Measurements from ENCODE around the gene PSMD1. TPM values are rescaled to one million over a fixed set of nuclear protein-coding genes. Genes with fewer than 3 reads are reported as not detected.
A peak's percentile ranks its signal among the peaks of the same experiment; 100 is the strongest.

Gene PSMD1
- total and polyA plus RNA-seq, 12 donors: 38.9 to 226 (median 86.3) TPM

DNA sequence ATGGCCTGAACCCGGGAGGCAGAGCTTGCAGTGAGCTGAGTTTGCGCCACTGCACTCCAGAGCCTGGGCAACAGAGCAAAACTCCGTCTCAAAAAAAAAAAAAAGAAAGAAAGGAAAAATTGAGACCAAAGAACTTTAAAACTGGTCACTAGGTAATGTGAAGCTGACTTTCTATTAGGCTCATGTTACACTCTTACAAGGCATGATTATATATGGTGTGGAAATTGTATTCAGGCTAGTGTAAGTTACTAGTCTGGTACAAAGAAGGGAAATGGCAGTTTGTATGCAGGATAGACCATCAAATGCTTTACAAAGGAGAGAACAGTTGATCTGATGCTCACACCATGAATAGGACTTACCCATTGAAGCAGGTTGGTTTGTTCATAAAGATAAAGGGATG, 106.3 kb downstream of the PSMD1 start:
- peaks cover 0 to 23% of the 10 kb centered on the region in 2 donors for H3K36me3 ChIP-seq (replicated peaks in 1 of 2)
- no peaks in the 10 kb centered on the region for H3K9me3 ChIP-seq (replicated peaks in 1 of 3)
- no peak for DNase-seq
- peak overlapping the region in 3 of 5 donors; percentile 38 to 83 (median 72) for H3K27ac ChIP-seq
- H3K27me3 ChIP-seq: no peaks in the 10 kb centered on the region
- 85 to 100% (median 91%) methylated on average over 3 of the region's 3 CpGs for WGBS, 4 donors
- TF ChIP-seq, protein P1, sequence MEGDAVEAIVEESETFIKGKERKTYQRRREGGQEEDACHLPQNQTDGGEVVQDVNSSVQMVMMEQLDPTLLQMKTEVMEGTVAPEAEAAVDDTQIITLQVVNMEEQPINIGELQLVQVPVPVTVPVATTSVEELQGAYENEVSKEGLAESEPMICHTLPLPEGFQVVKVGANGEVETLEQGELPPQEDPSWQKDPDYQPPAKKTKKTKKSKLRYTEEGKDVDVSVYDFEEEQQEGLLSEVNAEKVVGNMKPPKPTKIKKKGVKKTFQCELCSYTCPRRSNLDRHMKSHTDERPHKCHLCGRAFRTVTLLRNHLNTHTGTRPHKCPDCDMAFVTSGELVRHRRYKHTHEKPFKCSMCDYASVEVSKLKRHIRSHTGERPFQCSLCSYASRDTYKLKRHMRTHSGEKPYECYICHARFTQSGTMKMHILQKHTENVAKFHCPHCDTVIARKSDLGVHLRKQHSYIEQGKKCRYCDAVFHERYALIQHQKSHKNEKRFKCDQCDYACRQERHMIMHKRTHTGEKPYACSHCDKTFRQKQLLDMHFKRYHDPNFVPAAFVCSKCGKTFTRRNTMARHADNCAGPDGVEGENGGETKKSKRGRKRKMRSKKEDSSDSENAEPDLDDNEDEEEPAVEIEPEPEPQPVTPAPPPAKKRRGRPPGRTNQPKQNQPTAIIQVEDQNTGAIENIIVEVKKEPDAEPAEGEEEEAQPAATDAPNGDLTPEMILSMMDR (IDR thresholded peaks at IDR 0.05): no peak
- TF ChIP-seq POLR2A (IDR thresholded peaks at IDR 0.05): no peak
- intact Hi-C loops (cut with DNase I): no loop called here
- no peak overlapping the region for H3K4me3 ChIP-seq
- H3K4me1 ChIP-seq (replicated peaks in 1 of 2): peaks cover 19 to 47% of the 10 kb centered on the region in 2 donors

DNA sequence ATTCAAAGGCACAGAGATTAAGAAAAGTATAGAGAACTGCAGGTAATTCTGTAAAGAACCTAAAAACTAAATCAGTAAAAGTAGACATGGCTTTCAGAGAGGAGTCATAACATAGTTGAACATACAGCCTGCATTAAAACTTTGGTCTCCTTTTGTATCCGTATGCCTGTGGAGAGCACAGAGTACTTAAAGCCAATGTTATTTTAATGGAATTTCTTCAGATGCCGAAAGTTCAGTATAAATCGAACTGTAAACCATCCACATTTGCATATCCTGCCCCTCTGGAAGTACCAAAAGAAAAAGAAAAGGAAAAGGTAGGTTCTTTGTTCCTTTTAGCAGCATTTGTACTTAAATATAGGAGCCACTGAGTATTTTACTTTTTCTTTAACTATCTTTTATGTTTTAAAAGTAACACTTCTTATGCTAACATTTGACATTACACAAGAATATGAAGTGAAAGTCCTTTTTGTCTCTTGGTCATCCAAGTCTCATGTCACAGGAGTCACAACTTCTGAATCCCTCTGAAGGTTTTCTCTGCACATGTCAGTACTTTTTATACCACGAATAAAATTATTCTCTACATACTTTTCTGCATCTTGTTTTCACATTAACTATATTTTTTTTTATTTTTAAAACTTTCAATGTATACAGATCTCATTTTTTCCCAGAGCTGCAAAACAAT, 106.9 kb downstream of the PSMD1 start:
- Histone ChIP-seq H3K27me3 (no peaks in the 10 kb centered on the region), H3K36me3 (replicated peaks in 1 of 2) (peaks cover 0 to 23% of the 10 kb centered on the region in 2 donors), H3K4me3 (no peak overlapping the region), H3K27ac (peak overlapping the region in 3 of 5 donors; percentile 38 to 83 (median 72)), H3K9me3 (replicated peaks in 1 of 3) (no peaks in the 10 kb centered on the region), H3K4me1 (replicated peaks in 1 of 2) (peaks cover 19 to 50% of the 10 kb centered on the region in 2 donors)
- intact Hi-C loops (cut with DNase I): no loop called here
- DNase-seq: no peak
- TF ChIP-seq, protein P1 (IDR thresholded peaks at IDR 0.05): no peak
- no peak for TF ChIP-seq POLR2A (IDR thresholded peaks at IDR 0.05)
- 89 to 95% (median 92%) methylated on average over 4 of the region's 4 CpGs for WGBS, 4 donors

DNA sequence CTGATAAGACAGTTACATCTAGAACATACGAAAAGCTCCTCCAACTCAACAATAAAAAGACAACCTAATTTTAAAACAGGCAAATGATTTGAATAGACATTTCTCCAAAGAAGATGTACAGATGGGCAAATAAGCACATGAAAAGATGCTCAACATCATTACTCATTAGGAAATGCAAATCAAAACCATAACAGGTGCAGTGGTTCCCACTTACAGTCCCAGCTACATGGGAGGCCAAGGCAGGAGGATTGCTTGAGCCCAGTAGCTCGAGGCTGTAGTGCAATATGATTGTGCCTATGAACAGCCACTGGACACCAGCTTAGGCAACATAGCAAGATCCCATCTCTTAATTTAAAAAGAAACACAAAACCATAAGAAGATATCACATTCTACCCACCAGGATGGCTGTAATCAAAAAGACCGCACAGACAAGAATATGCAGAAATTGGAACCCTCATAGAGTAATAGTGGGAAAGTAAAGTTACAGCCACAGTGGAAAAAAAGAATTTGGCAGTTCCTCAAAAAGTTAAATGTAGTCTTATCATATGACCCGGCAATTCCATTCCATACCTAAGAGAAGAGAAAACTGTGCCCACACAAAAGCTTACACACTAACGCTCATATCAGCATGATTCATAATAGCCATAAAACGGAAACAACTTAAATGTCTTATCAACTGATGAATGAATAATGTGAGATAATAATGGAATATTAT, 111.2 kb downstream of the PSMD1 start:
- no peak overlapping the region for H3K4me3 ChIP-seq
- peak overlapping the region in 1 of 5 donors; percentile 90 for H3K27ac ChIP-seq
- peaks cover 6 to 44% of the 10 kb centered on the region in 2 donors for H3K4me1 ChIP-seq (replicated peaks in 1 of 2)
- no peaks in the 10 kb centered on the region for H3K27me3 ChIP-seq
- 71 to 84% (median 77%) methylated on average over 6 of the region's 6 CpGs for WGBS, 4 donors
- no peak for DNase-seq
- no peak for TF ChIP-seq POLR2A (IDR thresholded peaks at IDR 0.05)
- TF ChIP-seq, protein P1 (IDR thresholded peaks at IDR 0.05): no peak
- H3K36me3 ChIP-seq (replicated peaks in 1 of 2): peaks cover 0 to 34% of the 10 kb centered on the region in 2 donors
- no peaks in the 10 kb centered on the region for H3K9me3 ChIP-seq (replicated peaks in 1 of 3)
- intact Hi-C loops (cut with DNase I): no loop called here

DNA sequence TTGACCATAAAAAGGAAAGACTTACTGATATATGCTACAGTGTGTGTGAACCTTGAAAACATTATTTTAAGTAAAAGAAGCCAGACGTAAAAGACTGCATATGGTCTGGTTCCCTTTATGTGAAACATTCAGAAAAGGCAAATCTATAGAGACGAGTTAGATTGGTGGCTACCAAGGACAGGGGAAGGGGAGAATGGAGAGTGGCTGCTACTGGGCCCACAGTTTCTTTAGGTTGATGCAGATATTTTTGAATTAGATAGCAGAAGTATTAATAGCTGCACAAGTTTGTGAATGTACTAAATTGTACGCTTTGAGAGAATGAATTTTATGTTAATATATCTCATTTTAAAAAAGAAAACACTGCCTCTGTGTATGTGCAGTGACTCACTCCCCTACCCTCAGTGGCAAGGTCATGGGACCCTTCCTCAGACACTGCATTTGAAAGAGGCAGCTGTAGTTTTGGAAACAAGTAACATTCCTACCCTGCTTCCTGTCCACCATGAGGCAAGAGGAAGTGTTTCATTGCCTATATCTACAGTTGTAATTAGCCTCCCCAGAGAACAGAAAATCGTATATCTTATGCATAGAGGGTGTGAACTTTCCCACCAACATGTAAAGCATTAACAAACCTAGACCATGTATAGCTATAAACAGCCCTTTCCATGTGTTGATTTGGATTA, 111.9 kb downstream of the PSMD1 start:
- DNase-seq: no peak
- H3K27me3 ChIP-seq: no peaks in the 10 kb centered on the region
- no peaks in the 10 kb centered on the region for H3K9me3 ChIP-seq (replicated peaks in 1 of 3)
- WGBS, 4 donors: 77 to 88% (median 84%) methylated on average over 4 of the region's 4 CpGs
- no peak for TF ChIP-seq POLR2A (IDR thresholded peaks at IDR 0.05)
- TF ChIP-seq, protein P1 (IDR thresholded peaks at IDR 0.05): no peak
- H3K36me3 ChIP-seq (replicated peaks in 1 of 2): peaks cover 0 to 34% of the 10 kb centered on the region in 2 donors
- H3K27ac ChIP-seq: peak overlapping the region in 2 of 5 donors; percentile 51 to 90
- H3K4me3 ChIP-seq: no peak overlapping the region
- peaks cover 6 to 40% of the 10 kb centered on the region in 2 donors for H3K4me1 ChIP-seq (replicated peaks in 1 of 2)
- intact Hi-C loops (cut with DNase I): no loop called here

Data from adrenal gland (tissue), 12 donors.